A673 (cell line): ENCODE measurements around the gene PITX1. TPM values are rescaled to one million over a fixed set of nuclear protein-coding genes. Genes with fewer than 3 reads are reported as not detected.

Source experiments
- BruUV-seq: library from RNA; stranded (reverse); fragments of 400-500 nt; replicated peaks from 2 replicates; lab custom pipeline; 2021; lab: Mats Ljungman, UMichigan
- CTCF ChIA-PET: fragments of 300-600 bp; sonication (Branson Sonifier 250); formaldehyde crosslinking; loops from one replicate; lab custom pipeline; 2022; ENCODE audit warnings: antibody characterized with exemption; lab: Charles Lee
- POLR2A ChIA-PET: fragments of 300-600 bp; sonication (Branson Sonifier 250); formaldehyde crosslinking; loops from one replicate; lab custom pipeline; 2022; ENCODE audit warnings: antibody characterized with exemption; ENCODE audit not compliant: low non-redundant PET; lab: Charles Lee
- DNase-seq: peaks from one replicate; pipeline ENCODE4 v3.0.0-alpha.2; 2015; ENCODE audit warnings: low spot score
- H3K27ac ChIP-seq: fragments of 200-600 bp; sonication (generic); 2 replicates; pipeline ENCODE4 v1.5.1; 2016; ENCODE audit warnings: mixed run types, low read depth, mild to moderate bottlenecking, mixed read lengths, antibody characterized with exemption, low read length; ENCODE audit not compliant: poor library complexity, severe bottlenecking
- H3K27me3 ChIP-seq: fragments of 200-600 bp; sonication (generic); replicated peaks from 2 replicates; pipeline ENCODE4 v1.6.1; 2017; ENCODE audit warnings: mixed run types, low read depth, mild to moderate bottlenecking, mixed read lengths, antibody characterized with exemption, low read length; ENCODE audit not compliant: insufficient read depth, poor library complexity
- H3K36me3 ChIP-seq: fragments of 200-600 bp; sonication (generic); 2 replicates; pipeline ENCODE4 v1.6.1; 2016; ENCODE audit warnings: mixed run types, mild to moderate bottlenecking, mixed read lengths, antibody characterized with exemption, low read length; ENCODE audit not compliant: insufficient read depth, poor library complexity, severe bottlenecking
- H3K4me1 ChIP-seq: fragments of 200-600 bp; sonication (generic); 2 replicates; pipeline ENCODE4 v1.6.1; 2017; ENCODE audit warnings: mixed run types, mild to moderate bottlenecking, mixed read lengths, antibody characterized with exemption, low read length; ENCODE audit not compliant: insufficient read depth, poor library complexity, severe bottlenecking
- H3K4me3 ChIP-seq: fragments of 200-600 bp; sonication (generic); 2 replicates; pipeline ENCODE4 v1.5.1; 2016; ENCODE audit warnings: low read depth, mixed run types, mild to moderate bottlenecking, mixed read lengths, low read length; ENCODE audit not compliant: poor library complexity, severe bottlenecking
- H3K9me3 ChIP-seq: fragments of 200-600 bp; sonication (generic); 2 replicates; pipeline ENCODE4 v1.6.1; 2016; ENCODE audit warnings: mixed run types, low read depth, mild to moderate bottlenecking, mixed read lengths, antibody characterized with exemption, low read length; ENCODE audit not compliant: poor library complexity, severe bottlenecking
- EZH2 ChIP-seq: fragments of 200-600 bp; sonication (generic); IDR thresholded peaks from 2 replicates; pipeline ENCODE4 v1.6.1; 2017; ENCODE audit warnings: borderline replicate concordance, low read depth, mild to moderate bottlenecking, mixed read lengths, antibody characterized with exemption, low read length; ENCODE audit not compliant: poor library complexity, severe bottlenecking
- intact Hi-C: fragments of 100-400 bp; cut with micrococcal nuclease; formaldehyde crosslinking; loops from one replicate; pipeline ENCODE4 v1.10.0; 2022; ENCODE audit not compliant: unreplicated experiment
- total RNA-seq: library from RNA; stranded (reverse); gene quantifications from 2 replicates; pipeline ENCODE4 v1.2.3, GENCODE V29; 2021
- TF ChIP-seq, protein P1 (sequence below): fragments of 300-800, 200-600 bp; sonication (generic); conservative IDR thresholded peaks from 2 replicates; pipeline ENCODE4 v1.5.1; 2017; ENCODE audit warnings: low read depth, mild to moderate bottlenecking, antibody characterized with exemption, low read length, moderate library complexity, mixed read lengths

The PITX1 gene
- total RNA-seq, 1 experiment from 2014 or later: 2.0 TPM

DNA sequence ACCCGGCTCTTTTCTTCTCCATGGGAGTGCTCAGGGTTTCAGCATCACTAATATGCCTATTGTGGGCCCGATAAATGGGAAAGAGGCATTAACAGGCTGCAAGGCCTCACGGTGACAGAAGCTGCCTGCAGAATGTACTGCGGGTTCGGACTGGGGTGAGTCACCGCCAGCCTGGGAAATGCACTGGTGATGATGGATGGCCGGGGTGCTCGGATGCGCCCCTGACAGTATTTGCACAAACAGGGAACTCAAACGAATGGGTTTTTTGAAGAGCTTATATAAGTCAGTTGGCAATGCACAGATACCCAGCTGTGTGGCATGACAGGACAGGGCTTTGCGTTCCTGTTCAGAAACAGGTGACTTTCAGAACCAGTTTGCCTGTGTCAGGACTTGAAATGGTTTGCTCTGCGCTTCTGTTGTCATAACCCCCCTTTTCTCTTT lies 42.0 kb upstream of the PITX1 start:
- BruUV-seq: no TSS peak
- no peak for DNase-seq
- H3K27ac ChIP-seq: no peak overlapping the region
- CTCF ChIA-PET: no interaction called here
- POLR2A ChIA-PET: no interaction called here
- intact Hi-C loops: no loop called here
- H3K4me1 ChIP-seq: no peaks in the 10 kb centered on the region
- H3K36me3 ChIP-seq: no peaks in the 10 kb centered on the region
- H3K9me3 ChIP-seq: peaks cover 6% of the 10 kb centered on the region
- H3K4me3 ChIP-seq: no peak overlapping the region
- no peaks in the 10 kb centered on the region for H3K27me3 ChIP-seq
- TF ChIP-seq, protein P1, sequence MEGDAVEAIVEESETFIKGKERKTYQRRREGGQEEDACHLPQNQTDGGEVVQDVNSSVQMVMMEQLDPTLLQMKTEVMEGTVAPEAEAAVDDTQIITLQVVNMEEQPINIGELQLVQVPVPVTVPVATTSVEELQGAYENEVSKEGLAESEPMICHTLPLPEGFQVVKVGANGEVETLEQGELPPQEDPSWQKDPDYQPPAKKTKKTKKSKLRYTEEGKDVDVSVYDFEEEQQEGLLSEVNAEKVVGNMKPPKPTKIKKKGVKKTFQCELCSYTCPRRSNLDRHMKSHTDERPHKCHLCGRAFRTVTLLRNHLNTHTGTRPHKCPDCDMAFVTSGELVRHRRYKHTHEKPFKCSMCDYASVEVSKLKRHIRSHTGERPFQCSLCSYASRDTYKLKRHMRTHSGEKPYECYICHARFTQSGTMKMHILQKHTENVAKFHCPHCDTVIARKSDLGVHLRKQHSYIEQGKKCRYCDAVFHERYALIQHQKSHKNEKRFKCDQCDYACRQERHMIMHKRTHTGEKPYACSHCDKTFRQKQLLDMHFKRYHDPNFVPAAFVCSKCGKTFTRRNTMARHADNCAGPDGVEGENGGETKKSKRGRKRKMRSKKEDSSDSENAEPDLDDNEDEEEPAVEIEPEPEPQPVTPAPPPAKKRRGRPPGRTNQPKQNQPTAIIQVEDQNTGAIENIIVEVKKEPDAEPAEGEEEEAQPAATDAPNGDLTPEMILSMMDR: no peak
- no peak for TF ChIP-seq EZH2

DNA sequence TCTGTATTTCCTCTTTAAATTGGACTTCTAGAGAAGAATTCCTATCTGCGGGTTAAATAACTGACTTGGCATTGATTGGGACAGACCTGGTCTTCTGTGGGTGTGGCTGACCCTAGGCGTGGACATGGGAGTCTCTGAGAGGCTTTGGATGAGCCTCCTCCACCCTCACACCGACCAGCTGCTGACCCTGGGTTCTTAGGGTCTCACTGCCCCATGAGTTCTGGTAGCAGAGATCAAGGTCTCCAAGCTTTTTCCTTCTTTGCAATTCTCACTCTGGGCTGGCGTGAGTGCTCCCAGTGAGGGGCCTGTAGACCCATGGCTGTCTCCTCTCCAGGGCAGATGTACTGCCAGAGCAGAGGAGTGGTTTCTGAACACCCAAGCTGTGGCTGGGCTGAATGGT lies 41.6 kb upstream of the PITX1 start:
- Histone ChIP-seq H3K9me3 (peaks cover 1% of the 10 kb centered on the region), H3K27me3 (no peaks in the 10 kb centered on the region), H3K27ac (no peak overlapping the region), H3K4me3 (no peak overlapping the region), H3K36me3 (no peaks in the 10 kb centered on the region), H3K4me1 (no peaks in the 10 kb centered on the region)
- BruUV-seq: no TSS peak
- no peak for TF ChIP-seq EZH2
- TF ChIP-seq, protein P1: no peak
- ChIA-PET CTCF (no interaction called here), POLR2A (no interaction called here)
- DNase-seq: no peak
- intact Hi-C loops: no loop called here

DNA sequence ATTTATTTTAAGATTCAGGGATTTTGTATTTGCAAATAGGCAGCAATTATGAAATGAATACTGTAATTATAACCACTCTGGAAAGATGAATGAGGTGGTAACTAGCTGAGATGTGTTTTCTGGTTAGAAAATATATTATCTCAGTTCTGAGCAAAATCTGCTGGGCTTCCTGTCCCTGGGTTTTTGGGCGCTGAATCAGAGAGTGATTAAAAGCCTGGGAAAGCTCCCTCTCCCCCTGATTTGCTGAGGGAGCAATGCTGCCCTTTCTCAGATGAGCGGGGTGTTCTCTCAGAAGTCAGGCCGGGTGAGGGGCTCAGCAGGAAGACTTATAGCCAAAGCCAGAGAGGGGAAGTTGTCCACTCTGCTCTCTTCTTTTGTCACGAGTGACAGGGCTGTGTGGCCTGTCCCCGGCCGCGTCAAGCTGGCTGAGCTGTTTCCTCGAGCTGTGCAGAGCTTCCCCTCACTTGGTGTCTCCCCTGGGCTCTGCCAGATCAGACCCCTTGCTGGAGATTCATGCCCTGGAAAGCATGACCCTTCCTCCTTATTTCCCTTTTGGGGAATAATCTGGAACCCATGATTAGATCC lies 39.8 kb upstream of the PITX1 start:
- ChIA-PET CTCF (no interaction called here), POLR2A (no interaction called here)
- no peaks in the 10 kb centered on the region for H3K27me3 ChIP-seq
- H3K27ac ChIP-seq: no peak overlapping the region
- no peak for DNase-seq
- TF ChIP-seq EZH2: no peak
- TF ChIP-seq, protein P1: no peak
- intact Hi-C loops: no loop called here
- no peaks in the 10 kb centered on the region for H3K9me3 ChIP-seq
- no peaks in the 10 kb centered on the region for H3K4me1 ChIP-seq
- no peak overlapping the region for H3K4me3 ChIP-seq
- no peaks in the 10 kb centered on the region for H3K36me3 ChIP-seq
- BruUV-seq: no TSS peak
